ENCODE data around the gene FOXP4.

FOXP4 gene

DNA sequence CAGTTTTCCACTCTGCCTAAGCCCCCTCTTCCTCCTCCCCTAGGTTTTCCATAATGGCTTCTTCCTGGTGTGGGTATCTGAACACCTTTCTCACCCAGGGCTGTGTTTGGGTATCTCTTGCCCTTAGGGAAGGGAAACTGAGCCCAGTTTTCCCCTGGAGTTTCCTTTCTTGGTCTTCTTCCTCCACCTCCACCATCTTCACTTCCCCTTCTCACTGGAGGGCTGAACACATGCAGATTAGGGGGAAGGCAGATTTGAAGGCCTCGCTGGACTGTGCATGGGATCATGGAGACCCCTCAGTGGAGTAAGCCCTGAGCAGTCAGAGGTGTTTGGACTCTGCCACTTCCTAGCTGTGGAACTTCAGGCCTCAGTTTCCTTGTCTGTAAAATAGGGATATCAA is 27.8 kb downstream of the FOXP4 start:
- Histone ChIP-seq H3K9ac (ENCODE audit: low read length in 2 of 2) (no peak overlapping the region), H3K4me3 (ENCODE audit: low read length in 2 of 2) (no peak overlapping the region), H3K36me3 (ENCODE audit: control insufficient read depth in 2 of 2, insufficient read depth in 2 of 2, low read length in 2 of 2) (peaks cover 3 to 10% of the 10 kb centered on the region in 2 donors), H3K9me3 (ENCODE audit: control insufficient read depth in 2 of 2, low read length in 2 of 2) (no peaks in the 10 kb centered on the region), H3K27ac (ENCODE audit: low read length) (no peak overlapping the region), H3K27me3 (ENCODE audit: control insufficient read depth in 1 of 2, insufficient read depth in 2 of 2, low read length in 2 of 2) (no peaks in the 10 kb centered on the region), H3K4me1 (ENCODE audit: control insufficient read depth, insufficient read depth, low read length) (peaks cover 19% of the 10 kb centered on the region)

DNA sequence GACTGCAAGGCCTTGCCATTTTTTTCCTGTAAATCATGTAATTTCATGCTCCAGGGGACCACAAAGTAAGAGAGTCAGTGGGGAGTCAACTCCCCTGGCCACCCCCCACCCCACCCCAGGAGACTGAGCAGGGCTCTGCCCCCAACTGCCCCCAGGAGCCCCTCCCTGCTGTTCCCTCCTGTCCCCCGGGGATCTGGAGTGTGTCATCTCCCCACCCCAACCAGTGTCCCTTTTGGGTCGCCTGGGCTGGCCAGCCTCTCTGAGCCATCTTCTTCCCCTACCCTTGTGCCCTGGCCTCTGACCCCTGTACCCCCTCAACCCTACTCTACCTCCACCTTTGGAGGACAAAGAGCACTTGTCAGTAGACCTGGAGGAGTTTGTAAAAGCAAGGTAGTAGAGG is 29.4 kb downstream of the FOXP4 start:
- Histone ChIP-seq H3K4me3 (ENCODE audit: low read length in 2 of 2) (no peak overlapping the region), H3K9me3 (ENCODE audit: control insufficient read depth in 2 of 2, low read length in 2 of 2) (no peaks in the 10 kb centered on the region), H3K27me3 (ENCODE audit: control insufficient read depth in 1 of 2, insufficient read depth in 2 of 2, low read length in 2 of 2) (no peaks in the 10 kb centered on the region), H3K27ac (ENCODE audit: low read length) (no peak overlapping the region), H3K9ac (ENCODE audit: low read length in 2 of 2) (no peak overlapping the region), H3K36me3 (ENCODE audit: control insufficient read depth in 2 of 2, insufficient read depth in 2 of 2, low read length in 2 of 2) (peaks cover 3 to 10% of the 10 kb centered on the region in 2 donors), H3K4me1 (ENCODE audit: control insufficient read depth, insufficient read depth, low read length) (peaks cover 18% of the 10 kb centered on the region)

DNA sequence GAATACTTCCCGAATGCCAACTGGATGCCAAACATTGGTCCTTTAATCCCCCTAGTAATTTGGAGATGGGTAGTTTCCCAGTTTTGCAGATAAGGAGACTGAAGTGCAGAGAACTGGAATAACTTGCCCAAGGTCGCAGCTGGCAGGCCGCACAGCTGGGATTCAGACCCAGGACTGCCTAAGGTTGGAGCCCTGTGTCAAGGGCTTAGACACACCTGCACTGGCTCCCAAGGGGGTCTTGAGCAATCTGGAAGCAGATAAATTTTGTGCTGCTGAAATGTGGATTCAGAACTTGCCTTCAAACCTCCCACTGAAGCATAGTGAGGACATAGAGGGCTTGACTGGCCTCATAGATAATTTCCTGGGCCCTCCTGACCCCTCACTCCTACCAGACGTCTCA is 30.5 kb downstream of the FOXP4 start:
- Histone ChIP-seq H3K4me1 (ENCODE audit: control insufficient read depth, insufficient read depth, low read length) (peaks cover 22% of the 10 kb centered on the region), H3K27ac (ENCODE audit: low read length) (no peak overlapping the region), H3K4me3 (ENCODE audit: low read length in 2 of 2) (no peak overlapping the region), H3K36me3 (ENCODE audit: control insufficient read depth in 2 of 2, insufficient read depth in 2 of 2, low read length in 2 of 2) (peaks cover 3 to 12% of the 10 kb centered on the region in 2 donors), H3K9me3 (ENCODE audit: control insufficient read depth in 2 of 2, low read length in 2 of 2) (no peaks in the 10 kb centered on the region), H3K9ac (ENCODE audit: low read length in 2 of 2) (no peak overlapping the region), H3K27me3 (ENCODE audit: control insufficient read depth in 1 of 2, insufficient read depth in 2 of 2, low read length in 2 of 2) (no peaks in the 10 kb centered on the region)

DNA sequence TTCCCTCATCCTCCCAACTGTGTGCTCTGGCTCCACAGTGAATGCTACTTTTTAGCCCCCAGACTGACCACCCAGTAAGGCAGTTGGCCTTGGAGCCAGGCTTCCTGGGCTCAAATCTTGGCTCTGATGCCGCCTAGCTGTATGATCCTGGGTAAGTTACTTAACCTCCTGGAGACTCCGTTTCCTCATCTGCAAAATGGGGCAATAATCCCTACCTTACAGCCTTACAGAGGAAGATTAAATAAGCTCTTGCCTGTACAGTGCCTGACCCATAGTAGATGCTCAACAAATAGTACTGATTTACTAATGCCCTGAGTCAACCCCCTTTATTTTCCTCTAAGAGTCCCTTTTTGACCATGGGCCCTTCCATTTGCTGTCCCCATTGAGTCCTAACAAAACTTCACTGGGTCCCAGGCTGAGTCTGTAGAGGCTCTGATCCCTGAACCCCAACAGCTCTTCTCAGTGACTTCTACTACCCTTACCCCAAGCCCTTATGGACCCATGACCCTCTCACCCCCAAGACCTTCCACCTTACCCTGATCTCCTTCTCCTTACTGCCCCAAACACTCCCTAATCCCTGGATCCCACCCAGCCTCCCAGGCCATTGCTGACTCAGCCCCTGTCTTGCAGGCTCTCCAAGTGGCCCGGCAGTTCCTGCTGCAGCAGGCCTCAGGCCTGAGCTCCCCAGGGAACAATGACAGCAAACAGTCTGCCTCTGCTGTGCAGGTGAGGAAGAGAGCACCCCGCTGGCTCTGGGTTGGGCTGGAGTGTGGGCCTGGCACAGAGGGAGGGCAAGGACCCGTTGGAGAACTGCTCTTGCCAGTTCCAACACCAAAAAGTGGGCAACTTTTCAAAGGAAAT is 31.4 kb downstream of the FOXP4 start:
- no peak overlapping the region for H3K9ac ChIP-seq (ENCODE audit: low read length in 2 of 2)
- H3K27ac ChIP-seq (ENCODE audit: low read length) = no peak overlapping the region
- H3K4me1 ChIP-seq (ENCODE audit: control insufficient read depth, insufficient read depth, low read length) = peaks cover 24% of the 10 kb centered on the region

DNA sequence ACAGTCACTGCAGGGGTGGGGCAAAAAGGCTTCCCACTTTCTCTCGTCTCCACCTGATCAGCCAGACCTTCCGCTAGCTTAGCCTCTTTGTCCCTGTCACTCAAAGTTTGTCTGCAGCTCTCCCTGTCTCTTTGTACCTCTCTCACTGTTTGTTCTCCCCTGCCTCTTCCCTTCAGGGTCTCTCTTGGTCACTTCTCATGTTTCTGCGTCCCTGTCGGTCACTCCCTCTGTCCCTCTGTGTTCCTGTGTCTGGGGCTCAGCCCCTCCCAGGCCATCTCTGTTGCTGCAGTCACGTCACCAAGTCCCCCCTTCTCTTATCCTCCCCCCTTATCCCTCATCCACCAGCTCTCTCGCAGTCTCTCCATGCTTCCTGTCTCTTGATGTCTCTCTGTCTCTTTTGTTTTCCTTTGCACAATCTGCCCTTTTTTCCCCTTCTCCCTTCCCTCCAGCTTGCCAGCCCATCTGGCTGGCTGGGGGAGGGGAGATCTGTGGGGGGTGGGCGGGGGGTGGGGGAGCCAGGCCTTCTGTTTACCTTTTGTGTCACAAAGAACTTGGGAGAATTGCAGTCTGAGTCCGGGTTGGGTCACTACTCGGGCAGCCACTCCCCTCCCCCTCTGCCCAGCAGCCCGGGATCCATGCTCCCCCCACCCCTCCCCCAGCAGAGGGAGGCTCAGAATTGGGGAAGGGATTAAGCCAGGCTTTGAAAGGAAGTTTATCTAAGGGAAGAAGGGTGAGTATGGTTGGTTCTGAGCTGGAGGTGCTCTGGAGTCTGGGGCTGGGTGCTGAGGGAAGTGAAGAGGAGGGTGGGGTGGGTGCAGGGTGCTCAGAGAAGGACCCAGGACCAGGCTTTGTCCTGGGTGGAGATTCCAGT is 32.3 kb downstream of the FOXP4 start:
- no peak overlapping the region for H3K4me3 ChIP-seq (ENCODE audit: low read length in 2 of 2)
- peak overlapping the region; percentile 21 to 37 for H3K9ac ChIP-seq (ENCODE audit: low read length in 2 of 2)
- peaks cover 24% of the 10 kb centered on the region for H3K4me1 ChIP-seq (ENCODE audit: control insufficient read depth, insufficient read depth, low read length)
- no peaks in the 10 kb centered on the region for H3K27me3 ChIP-seq (ENCODE audit: control insufficient read depth in 1 of 2, insufficient read depth in 2 of 2, low read length in 2 of 2)
- H3K36me3 ChIP-seq (ENCODE audit: control insufficient read depth in 2 of 2, insufficient read depth in 2 of 2, low read length in 2 of 2) = peaks cover 3 to 15% of the 10 kb centered on the region in 2 donors
- H3K9me3 ChIP-seq (ENCODE audit: control insufficient read depth in 2 of 2, low read length in 2 of 2) = no peaks in the 10 kb centered on the region
- H3K27ac ChIP-seq (ENCODE audit: low read length) = no peak overlapping the region

More for the DNA sequence above, 31.4 kb downstream of the FOXP4 start:
- Histone ChIP-seq H3K36me3 (ENCODE audit: control insufficient read depth in 2 of 2, insufficient read depth in 2 of 2, low read length in 2 of 2) (peaks cover 3 to 13% of the 10 kb centered on the region in 2 donors), H3K4me3 (ENCODE audit: low read length in 2 of 2) (no peak overlapping the region), H3K27me3 (ENCODE audit: control insufficient read depth in 1 of 2, insufficient read depth in 2 of 2, low read length in 2 of 2) (no peaks in the 10 kb centered on the region), H3K9me3 (ENCODE audit: control insufficient read depth in 2 of 2, low read length in 2 of 2) (no peaks in the 10 kb centered on the region)

DNA sequence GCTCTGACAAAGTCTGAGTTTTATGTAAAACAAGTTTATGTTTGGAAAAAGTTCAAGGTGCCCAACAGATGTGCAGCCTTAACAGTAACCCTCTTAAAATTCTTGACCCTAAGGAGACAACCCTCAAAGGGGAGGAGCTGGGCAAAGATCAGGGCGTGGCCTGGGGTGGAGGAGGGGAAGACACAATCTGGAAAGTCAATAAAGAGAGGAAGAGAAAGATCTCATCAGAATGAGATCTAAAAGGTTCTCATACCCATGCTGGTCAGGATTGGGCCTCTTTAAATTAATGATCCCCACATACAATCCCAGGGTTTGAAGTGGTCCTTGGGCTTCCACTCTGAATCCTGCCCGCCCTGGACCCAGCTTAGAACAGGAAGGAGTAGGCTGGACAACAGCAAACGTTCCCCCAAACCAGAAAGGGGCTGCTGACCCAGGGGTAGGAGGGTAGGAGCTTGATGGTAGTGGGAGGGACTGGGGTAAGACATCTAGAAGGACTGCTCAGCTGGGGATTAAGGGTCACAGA is 33.0 kb downstream of the FOXP4 start:
- Histone ChIP-seq H3K9ac (ENCODE audit: low read length in 2 of 2) (no peak overlapping the region), H3K9me3 (ENCODE audit: control insufficient read depth in 2 of 2, low read length in 2 of 2) (no peaks in the 10 kb centered on the region), H3K36me3 (ENCODE audit: control insufficient read depth in 2 of 2, insufficient read depth in 2 of 2, low read length in 2 of 2) (peaks cover 3 to 15% of the 10 kb centered on the region in 2 donors), H3K27ac (ENCODE audit: low read length) (no peak overlapping the region), H3K27me3 (ENCODE audit: control insufficient read depth in 1 of 2, insufficient read depth in 2 of 2, low read length in 2 of 2) (no peaks in the 10 kb centered on the region), H3K4me1 (ENCODE audit: control insufficient read depth, insufficient read depth, low read length) (peaks cover 24% of the 10 kb centered on the region), H3K4me3 (ENCODE audit: low read length in 2 of 2) (no peak overlapping the region)

DNA sequence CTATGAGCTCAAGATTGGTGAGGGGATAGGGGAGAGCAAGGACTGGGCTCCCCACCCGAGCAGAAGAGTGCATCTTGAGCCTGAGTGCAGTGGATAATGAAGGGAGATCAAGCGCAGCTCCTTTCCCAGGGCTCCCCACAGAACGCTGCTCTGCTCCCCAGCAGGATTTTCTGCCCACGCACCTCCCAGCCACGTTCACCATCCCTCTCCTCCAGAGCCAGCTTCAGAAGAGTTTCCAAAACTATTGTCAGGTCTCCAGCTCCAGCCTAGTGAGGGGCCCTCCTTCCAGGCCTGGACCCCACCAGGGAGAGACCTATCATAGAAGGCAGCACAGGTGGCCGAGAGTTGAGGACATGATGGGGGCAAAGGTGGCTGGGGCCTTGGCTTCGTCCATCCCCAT is 34.5 kb downstream of the FOXP4 start:
- Histone ChIP-seq H3K27ac (ENCODE audit: low read length) (no peak overlapping the region), H3K4me3 (ENCODE audit: low read length in 2 of 2) (no peak overlapping the region), H3K36me3 (ENCODE audit: control insufficient read depth in 2 of 2, insufficient read depth in 2 of 2, low read length in 2 of 2) (peaks cover 0 to 18% of the 10 kb centered on the region in 2 donors), H3K27me3 (ENCODE audit: control insufficient read depth in 1 of 2, insufficient read depth in 2 of 2, low read length in 2 of 2) (no peaks in the 10 kb centered on the region), H3K9me3 (ENCODE audit: control insufficient read depth in 2 of 2, low read length in 2 of 2) (no peaks in the 10 kb centered on the region), H3K4me1 (ENCODE audit: control insufficient read depth, insufficient read depth, low read length) (peaks cover 24% of the 10 kb centered on the region), H3K9ac (ENCODE audit: low read length in 2 of 2) (peak overlapping the region in 1 of 2 donors; percentile 13)

DNA sequence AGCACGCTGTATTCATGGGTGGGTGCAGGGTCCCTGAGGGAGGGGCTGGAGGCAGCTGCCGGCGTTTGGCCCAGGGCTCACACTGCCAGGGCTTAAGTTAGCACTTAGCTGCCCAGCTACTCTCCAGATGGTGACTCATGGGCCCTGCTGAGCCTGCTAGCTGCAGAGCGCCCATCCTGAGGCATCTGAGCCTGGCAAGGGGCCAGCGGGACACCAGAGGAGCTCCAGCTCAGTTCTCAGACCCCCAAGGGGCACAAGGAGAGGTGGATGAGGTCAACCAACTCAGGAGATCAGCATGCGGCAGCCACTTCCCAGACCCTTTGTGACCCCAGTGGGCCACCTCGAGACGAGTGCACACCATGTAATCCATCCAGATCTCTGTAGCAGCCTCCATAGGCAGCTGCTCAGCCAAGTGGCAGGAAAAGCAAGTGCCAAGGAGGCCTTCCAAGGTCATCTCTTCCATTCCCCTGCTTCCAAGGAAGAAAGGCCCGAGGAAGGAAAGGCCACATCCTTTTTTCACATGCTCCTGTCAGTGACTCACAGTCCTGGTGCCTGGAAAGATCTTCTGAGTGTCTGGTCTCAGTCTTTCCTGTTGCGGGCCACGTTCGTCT is 35.3 kb downstream of the FOXP4 start:
- Histone ChIP-seq H3K4me3 (ENCODE audit: low read length in 2 of 2) (no peak overlapping the region), H3K9me3 (ENCODE audit: control insufficient read depth in 2 of 2, low read length in 2 of 2) (no peaks in the 10 kb centered on the region), H3K27me3 (ENCODE audit: control insufficient read depth in 1 of 2, insufficient read depth in 2 of 2, low read length in 2 of 2) (no peaks in the 10 kb centered on the region), H3K27ac (ENCODE audit: low read length) (no peak overlapping the region), H3K36me3 (ENCODE audit: control insufficient read depth in 2 of 2, insufficient read depth in 2 of 2, low read length in 2 of 2) (peaks cover 0 to 18% of the 10 kb centered on the region in 2 donors), H3K9ac (ENCODE audit: low read length in 2 of 2) (no peak overlapping the region), H3K4me1 (ENCODE audit: control insufficient read depth, insufficient read depth, low read length) (peaks cover 24% of the 10 kb centered on the region)

DNA sequence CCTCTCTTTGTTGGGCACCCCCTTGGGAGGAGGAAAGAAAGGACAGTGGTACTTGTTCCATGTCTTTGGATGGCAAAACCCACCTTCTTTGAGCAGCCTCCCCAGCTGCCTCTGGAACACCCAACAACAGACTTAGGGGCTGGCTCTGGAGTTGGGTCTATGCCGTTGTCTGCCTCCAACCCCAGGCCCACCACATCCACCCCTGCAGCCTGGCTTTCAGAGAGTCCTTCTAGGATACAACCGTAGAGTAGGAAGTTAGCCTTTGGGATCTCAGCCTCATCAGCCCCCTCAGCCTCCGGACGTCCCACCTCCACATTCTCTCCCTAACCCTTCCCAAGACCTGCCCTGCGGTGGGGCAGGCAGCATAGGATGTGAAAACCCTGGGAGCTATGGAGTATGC is 36.4 kb downstream of the FOXP4 start:
- H3K4me1 ChIP-seq (ENCODE audit: control insufficient read depth, insufficient read depth, low read length) = peaks cover 21% of the 10 kb centered on the region
- no peak overlapping the region for H3K27ac ChIP-seq (ENCODE audit: low read length)
- no peaks in the 10 kb centered on the region for H3K9me3 ChIP-seq (ENCODE audit: control insufficient read depth in 2 of 2, low read length in 2 of 2)
- H3K27me3 ChIP-seq (ENCODE audit: control insufficient read depth in 1 of 2, insufficient read depth in 2 of 2, low read length in 2 of 2) = no peaks in the 10 kb centered on the region
- no peak overlapping the region for H3K4me3 ChIP-seq (ENCODE audit: low read length in 2 of 2)
- no peak overlapping the region for H3K9ac ChIP-seq (ENCODE audit: low read length in 2 of 2)
- H3K36me3 ChIP-seq (ENCODE audit: control insufficient read depth in 2 of 2, insufficient read depth in 2 of 2, low read length in 2 of 2) = peaks cover 0 to 23% of the 10 kb centered on the region in 2 donors

DNA sequence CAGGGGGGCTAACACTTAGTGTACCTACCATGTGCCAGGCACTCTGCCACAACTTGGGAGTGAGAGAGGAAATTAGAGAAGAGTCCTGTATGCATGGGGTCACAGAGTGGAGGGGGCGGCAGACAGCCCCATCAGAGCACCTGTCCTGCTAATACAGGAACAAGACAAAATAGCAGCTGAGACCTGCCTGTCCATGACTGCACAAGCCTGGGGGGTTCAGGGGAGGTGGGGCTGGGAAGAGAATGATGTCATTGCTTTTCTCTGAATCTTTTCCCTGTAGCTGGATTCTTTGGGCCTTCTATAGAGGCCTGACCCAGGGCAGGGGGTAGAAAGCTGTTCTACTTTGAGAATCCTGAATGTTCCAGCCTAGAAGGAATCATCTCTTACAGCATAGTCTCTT is 37.4 kb downstream of the FOXP4 start:
- Histone ChIP-seq H3K9me3 (ENCODE audit: control insufficient read depth in 2 of 2, low read length in 2 of 2) (no peaks in the 10 kb centered on the region), H3K27ac (ENCODE audit: low read length) (no peak overlapping the region), H3K36me3 (ENCODE audit: control insufficient read depth in 2 of 2, insufficient read depth in 2 of 2, low read length in 2 of 2) (peaks cover 2 to 27% of the 10 kb centered on the region in 2 donors), H3K4me1 (ENCODE audit: control insufficient read depth, insufficient read depth, low read length) (peaks cover 11% of the 10 kb centered on the region), H3K27me3 (ENCODE audit: control insufficient read depth in 1 of 2, insufficient read depth in 2 of 2, low read length in 2 of 2) (no peaks in the 10 kb centered on the region), H3K4me3 (ENCODE audit: low read length in 2 of 2) (no peak overlapping the region), H3K9ac (ENCODE audit: low read length in 2 of 2) (no peak overlapping the region)

Data from stomach smooth muscle (tissue), 2 donors.